Upper lobe of left lung (tissue), 6 donors: Measurements from ENCODE around the gene DPY19L1. TPM values are rescaled to one million over a fixed set of nuclear protein-coding genes. Genes with fewer than 3 reads are reported as not detected.
"Not testable (repeated sequence)": the region's sequence is repeated elsewhere in the genome, so short reads cannot be mapped to it uniquely, and the experiment has no call there.

ENCODE experiments used
- ATAC-seq, 2 donors: fragments of 200-7000 bp; cut with Tn5 transposase; one replicate each; pipeline ENCODE4 v1.9.1; 2022; ENCODE audit warnings: mild to moderate bottlenecking in 2 of 2, moderate library complexity in 2 of 2; ENCODE audit not compliant: low FRiP score in 2 of 2
- DNase-seq, 2 donors: peaks; one replicate each; pipeline ENCODE4 v3.0.0-alpha.2; 2019 to 2020
- H3K27ac ChIP-seq, 4 donors: fragments of 200-600 bp; sonication (generic); one replicate each; pipeline ENCODE4 v1.5.1; 2016 to 2019
- H3K27me3 ChIP-seq, 4 donors: fragments of 200-600 bp; sonication (generic); one replicate each; pipeline ENCODE4 v1.5.1; 2017 to 2019
- H3K36me3 ChIP-seq, 4 donors: fragments of 200-600 bp; sonication (generic); one replicate each; pipeline ENCODE4 v1.5.1; 2016 to 2019
- H3K4me1 ChIP-seq, 4 donors: fragments of 200-600 bp; sonication (generic); one replicate each; pipeline ENCODE4 v1.5.1; 2018 to 2019
- H3K4me3 ChIP-seq, 4 donors: fragments of 200-600 bp; sonication (generic); one replicate each; pipeline ENCODE4 v1.5.1; 2017 to 2019; ENCODE audit warnings: mild to moderate bottlenecking in 2 of 4, moderate library complexity in 1 of 4
- H3K9me3 ChIP-seq, 4 donors: fragments of 200-600 bp; sonication (generic); one replicate each; pipeline ENCODE4 v1.5.1; 2018 to 2019
- CTCF ChIP-seq, 6 experiments: fragments of 450-650 bp in 4 of 6; fragments of 200-600 bp in 2 of 6; sonication (generic) in 2 of 6; IDR thresholded peaks; one replicate each; pipeline ENCODE4 v1.5.1; 2016 to 2019; ENCODE audit warnings: antibody characterized with exemption in 6 of 6
- EP300 ChIP-seq, 4 donors: sonication (generic); formaldehyde crosslinking; IDR thresholded peaks; one replicate each; pipeline ENCODE4 v1.5.1; 2017; ENCODE audit warnings: antibody characterized with exemption in 4 of 4, control low read depth in 2 of 4
- POLR2A ChIP-seq, 4 donors: fragments of 450-650 bp; IDR thresholded peaks; one replicate each; pipeline ENCODE4 v1.5.1; 2016 to 2017; ENCODE audit warnings: antibody characterized with exemption in 4 of 4, mild to moderate bottlenecking in 2 of 4
- POLR2AphosphoS5 ChIP-seq, 2 donors: sonication (generic); formaldehyde crosslinking; IDR thresholded peaks; one replicate each; pipeline ENCODE4 v1.5.1; 2017; ENCODE audit warnings: antibody characterized with exemption in 2 of 2
- WGBS, 2 donors: methylation state at CpG; one replicate each; pipeline ENCODE4 v1.1.5; 2017 to 2018; 5-methylcytosine and 5-hydroxymethylcytosine counted together
- total RNA-seq, 6 donors: library from RNA; depleted of rRNA in 4 of 6; stranded (reverse); fragments of >200 nt in 4 of 6; gene quantifications; one replicate each; pipeline versions ENCODE4 v1.1.0 to v1.2.1, GENCODE V29; 2016 to 2021
- donor health status: DM: no; HTN: no; CAD: no; lungs with moderate emphysema.
- donor health status: DM: no; HTN: yes; CAD: no; lungs with severe emphysema.

Gene DPY19L1
- total RNA-seq, 6 donors from 2014 or later, result 4.2 to 39.1 (median 28.3) TPM

- 60 to 68% methylated on average over 4 of the region's 4 CpGs for WGBS, 2 donors
- not testable (repeated sequence) for DNase-seq, H3K4me1 ChIP-seq, ATAC-seq, H3K36me3 ChIP-seq, H3K27me3 ChIP-seq, H3K9me3 ChIP-seq, H3K27ac ChIP-seq, H3K4me3 ChIP-seq
These were observed 16.3 kb upstream of the DPY19L1 start for GRCh38 chr7:35053488-35054175.

GRCh38 chr7:35048390-35048789, 11.1 kb upstream of the DPY19L1 start:
- not testable (repeated sequence) for H3K9me3 ChIP-seq, H3K4me3 ChIP-seq, H3K27me3 ChIP-seq, DNase-seq, H3K36me3 ChIP-seq, H3K27ac ChIP-seq, H3K4me1 ChIP-seq, ATAC-seq
- WGBS, 2 donors, result 89 to 96% methylated on average over 2 of the region's 2 CpGs

- not testable (repeated sequence) for H3K4me1 ChIP-seq, H3K4me3 ChIP-seq, H3K9me3 ChIP-seq, H3K27ac ChIP-seq, H3K27me3 ChIP-seq, H3K36me3 ChIP-seq
- DNase-seq (peak in 1 of 2 donors; percentile 67), ATAC-seq (peak; percentile 56 to 93)
- 63 to 79% methylated on average over 2 of the region's 2 CpGs for WGBS, 2 donors
- TF ChIP-seq EP300 (IDR thresholded peaks at IDR 0.05), result peak in 1 of 4 donors; percentile 32
These were observed 10.6 kb upstream of the DPY19L1 start for GRCh38 chr7:35047912-35048305.

- peak in 1 of 2 donors; percentile 16 for ATAC-seq
- not testable (repeated sequence) for DNase-seq, H3K4me1 ChIP-seq, H3K36me3 ChIP-seq, H3K27me3 ChIP-seq, H3K9me3 ChIP-seq, H3K27ac ChIP-seq, H3K4me3 ChIP-seq
- WGBS, 2 donors, result 79 to 80% methylated on average over 3 of the region's 3 CpGs
These were observed 10.1 kb upstream of the DPY19L1 start for GRCh38 chr7:35047263-35047911.

- H3K27me3 ChIP-seq, ATAC-seq, H3K4me1 ChIP-seq, H3K4me3 ChIP-seq, H3K9me3 ChIP-seq, H3K27ac ChIP-seq, DNase-seq, H3K36me3 ChIP-seq: not testable (repeated sequence)
- 78 to 83% methylated on average over 2 of the region's 2 CpGs for WGBS, 2 donors
These were observed 6.0 kb upstream of the DPY19L1 start for GRCh38 chr7:35043301-35043700.

- no peaks in the 10 kb centered on the region for H3K36me3 ChIP-seq
- DNase-seq (no peak), ATAC-seq (no peak)
- H3K4me3 ChIP-seq, result no peak overlapping the region
- H3K4me1 ChIP-seq, result peaks cover 9 to 13% (median 11%) of the 10 kb centered on the region in 4 donors
- H3K27me3 ChIP-seq, result no peaks in the 10 kb centered on the region
- TF ChIP-seq POLR2A (IDR thresholded peaks at IDR 0.05) (no peak), POLR2AphosphoS5 (IDR thresholded peaks at IDR 0.05) (no peak), EP300 (IDR thresholded peaks at IDR 0.05) (no peak), CTCF (IDR thresholded peaks at IDR 0.05) (no peak)
- H3K27ac ChIP-seq, result no peak overlapping the region
- H3K9me3 ChIP-seq, result no peaks in the 10 kb centered on the region
These were observed 3.6 kb upstream of the DPY19L1 start for GRCh38 chr7:35040906-35041305.

GRCh38 chr7:35039343-35039742, 2.1 kb upstream of the DPY19L1 start:
- WGBS, 2 donors, result 90 to 92% methylated on average over 5 of the region's 5 CpGs
- no peaks in the 10 kb centered on the region for H3K9me3 ChIP-seq
- DNase-seq (no peak), ATAC-seq (no peak)
- no peaks in the 10 kb centered on the region for H3K36me3 ChIP-seq
- no peaks in the 10 kb centered on the region for H3K27me3 ChIP-seq
- H3K27ac ChIP-seq, result no peak overlapping the region
- H3K4me1 ChIP-seq, result peaks cover 21 to 25% (median 24%) of the 10 kb centered on the region in 4 donors
- no peak overlapping the region for H3K4me3 ChIP-seq
- TF ChIP-seq CTCF (IDR thresholded peaks at IDR 0.05), result no peak
- TF ChIP-seq EP300 (IDR thresholded peaks at IDR 0.05), result no peak
- no peak for TF ChIP-seq POLR2AphosphoS5 (IDR thresholded peaks at IDR 0.05)
- no peak for TF ChIP-seq POLR2A (IDR thresholded peaks at IDR 0.05)
